ENCODE results near the gene ASAP2. TPM values are rescaled to one million over a fixed set of nuclear protein-coding genes. Genes with fewer than 3 reads are reported as not detected.

ASAP2 gene
- total RNA-seq, 2 experiments from 2014 or later = 0.16 TPM; not detected in 1

DNA sequence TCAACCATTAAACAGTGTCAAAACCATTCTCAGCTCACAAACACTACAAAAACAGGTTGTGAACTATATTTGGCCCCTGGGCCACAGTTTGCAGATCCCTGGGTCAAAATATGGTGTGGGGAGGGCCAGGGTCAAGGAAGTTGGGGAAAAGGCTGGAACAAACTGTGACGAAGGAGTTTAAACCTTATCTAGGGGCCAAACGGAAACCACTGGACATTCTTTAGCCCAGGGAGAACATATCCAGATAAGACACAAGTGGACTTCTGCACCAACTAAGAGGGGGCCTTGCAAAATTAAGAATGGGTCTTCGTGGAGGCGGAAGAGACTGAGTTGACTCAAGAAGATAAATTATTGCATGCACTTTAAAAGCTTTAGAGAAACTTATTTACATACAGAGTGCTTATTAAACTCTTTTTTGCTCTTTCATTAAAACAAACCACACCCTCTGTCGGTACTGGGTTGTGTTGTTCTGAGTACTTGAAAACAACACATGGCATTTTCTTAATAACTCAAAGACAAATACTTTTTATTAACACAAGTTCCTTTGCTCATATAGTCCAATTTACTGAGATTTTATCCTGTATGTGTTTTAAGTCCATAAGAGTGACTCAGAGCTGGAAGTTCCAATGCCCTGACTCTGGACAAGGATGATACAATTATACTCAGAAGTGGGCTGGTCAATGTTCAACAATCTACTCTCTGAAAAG is 5.3 kb upstream of the ASAP2 start:
- Mint-ChIP-seq H3K27ac (no peak overlapping the region), H3K27me3 (peaks cover 75% of the 10 kb centered on the region), H3K36me3 (ENCODE audit: low read depth) (no peaks in the 10 kb centered on the region), H3K9me3 (no peaks in the 10 kb centered on the region), H3K4me1 (ENCODE audit: low read depth) (peaks cover 6% of the 10 kb centered on the region), H3K4me3 (no peak overlapping the region)
- Histone ChIP-seq H3K27ac (ENCODE audit: low read depth in 1 of 2, low read length in 2 of 2) (no peak overlapping the region), H3K4me1 (ENCODE audit: insufficient read depth, low read length) (peaks cover 5% of the 10 kb centered on the region), H3K4me3 (ENCODE audit: low read length) (no peak overlapping the region), H3K9me3 (ENCODE audit: control insufficient read depth in 1 of 2, insufficient read depth in 1 of 2, low read length in 2 of 2) (no peaks in the 10 kb centered on the region), H3K27me3 (ENCODE audit: control insufficient read depth in 1 of 2, insufficient read depth in 2 of 2, low read length in 2 of 2) (peaks cover 18 to 37% of the 10 kb centered on the region in 2 experiments), H3K36me3 (ENCODE audit: insufficient read depth, low read length) (no peaks in the 10 kb centered on the region)
- DNase-seq = no peak
- no peak for ATAC-seq (ENCODE audit: poor library complexity)
- TF ChIP-seq, protein P1, sequence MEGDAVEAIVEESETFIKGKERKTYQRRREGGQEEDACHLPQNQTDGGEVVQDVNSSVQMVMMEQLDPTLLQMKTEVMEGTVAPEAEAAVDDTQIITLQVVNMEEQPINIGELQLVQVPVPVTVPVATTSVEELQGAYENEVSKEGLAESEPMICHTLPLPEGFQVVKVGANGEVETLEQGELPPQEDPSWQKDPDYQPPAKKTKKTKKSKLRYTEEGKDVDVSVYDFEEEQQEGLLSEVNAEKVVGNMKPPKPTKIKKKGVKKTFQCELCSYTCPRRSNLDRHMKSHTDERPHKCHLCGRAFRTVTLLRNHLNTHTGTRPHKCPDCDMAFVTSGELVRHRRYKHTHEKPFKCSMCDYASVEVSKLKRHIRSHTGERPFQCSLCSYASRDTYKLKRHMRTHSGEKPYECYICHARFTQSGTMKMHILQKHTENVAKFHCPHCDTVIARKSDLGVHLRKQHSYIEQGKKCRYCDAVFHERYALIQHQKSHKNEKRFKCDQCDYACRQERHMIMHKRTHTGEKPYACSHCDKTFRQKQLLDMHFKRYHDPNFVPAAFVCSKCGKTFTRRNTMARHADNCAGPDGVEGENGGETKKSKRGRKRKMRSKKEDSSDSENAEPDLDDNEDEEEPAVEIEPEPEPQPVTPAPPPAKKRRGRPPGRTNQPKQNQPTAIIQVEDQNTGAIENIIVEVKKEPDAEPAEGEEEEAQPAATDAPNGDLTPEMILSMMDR (IDR thresholded peaks at IDR 0.05) = no peak
- CTCF ChIA-PET = no interaction called here
- intact Hi-C loops (cut with DNase I, micrococcal nuclease) = no loop called here
- POLR2A ChIA-PET = no interaction called here

DNA sequence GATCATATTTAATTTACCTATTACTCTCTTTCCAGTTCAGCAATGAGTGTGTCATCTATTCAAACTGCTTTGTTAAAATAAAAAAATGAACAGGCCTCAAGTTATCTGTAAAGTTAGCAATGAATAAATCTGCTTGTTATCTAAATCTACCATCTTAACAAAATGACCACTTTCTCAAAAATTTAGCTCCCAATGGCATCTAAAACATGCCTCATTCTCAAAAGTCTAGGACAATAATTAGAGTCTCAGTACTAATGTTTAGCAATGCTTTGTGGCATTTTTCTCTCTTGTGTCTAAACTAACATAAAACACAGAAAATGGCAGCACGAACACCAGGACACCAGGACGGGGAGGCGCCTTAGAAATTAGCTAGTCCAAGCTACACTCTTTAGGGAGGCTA is 3.6 kb upstream of the ASAP2 start:
- H3K27ac ChIP-seq (ENCODE audit: low read depth in 1 of 2, low read length in 2 of 2) = no peak overlapping the region
- H3K9me3 ChIP-seq (ENCODE audit: control insufficient read depth in 1 of 2, insufficient read depth in 1 of 2, low read length in 2 of 2) = no peaks in the 10 kb centered on the region
- ChIA-PET POLR2A (no interaction called here), CTCF (no interaction called here)
- H3K36me3 ChIP-seq (ENCODE audit: insufficient read depth, low read length) = no peaks in the 10 kb centered on the region
- ATAC-seq (ENCODE audit: poor library complexity) (no peak), DNase-seq (no peak)
- Mint-ChIP-seq H3K9me3 (no peaks in the 10 kb centered on the region), H3K4me1 (ENCODE audit: low read depth) (peaks cover 6% of the 10 kb centered on the region), H3K27me3 (peaks cover 63% of the 10 kb centered on the region), H3K36me3 (ENCODE audit: low read depth) (no peaks in the 10 kb centered on the region), H3K27ac (no peak overlapping the region), H3K4me3 (no peak overlapping the region)
- intact Hi-C loops (cut with DNase I, micrococcal nuclease) = no loop called here
- H3K27me3 ChIP-seq (ENCODE audit: control insufficient read depth in 1 of 2, insufficient read depth in 2 of 2, low read length in 2 of 2) = peaks cover 20 to 42% of the 10 kb centered on the region in 2 experiments
- TF ChIP-seq, protein P1 (IDR thresholded peaks at IDR 0.05) = no peak
- peaks cover 14% of the 10 kb centered on the region for H3K4me1 ChIP-seq (ENCODE audit: insufficient read depth, low read length)
- no peak overlapping the region for H3K4me3 ChIP-seq (ENCODE audit: low read length)

- CTCF ChIA-PET = no interaction called here
These were observed 2.7 kb upstream of the ASAP2 start for GRCh38 chr2:9203876-9204275.

More at GRCh38 chr2:9203876-9204275, 2.7 kb upstream of the ASAP2 start:
- Mint-ChIP-seq H3K9me3 (no peaks in the 10 kb centered on the region), H3K27ac (no peak overlapping the region), H3K36me3 (ENCODE audit: low read depth) (no peaks in the 10 kb centered on the region), H3K4me3 (no peak overlapping the region), H3K27me3 (peaks cover 68% of the 10 kb centered on the region), H3K4me1 (ENCODE audit: low read depth) (peaks cover 6% of the 10 kb centered on the region)
- Histone ChIP-seq H3K27ac (ENCODE audit: low read depth in 1 of 2, low read length in 2 of 2) (no peak overlapping the region), H3K36me3 (ENCODE audit: insufficient read depth, low read length) (no peaks in the 10 kb centered on the region), H3K9me3 (ENCODE audit: control insufficient read depth in 1 of 2, insufficient read depth in 1 of 2, low read length in 2 of 2) (no peaks in the 10 kb centered on the region), H3K27me3 (ENCODE audit: control insufficient read depth in 1 of 2, insufficient read depth in 2 of 2, low read length in 2 of 2) (peaks cover 23 to 46% of the 10 kb centered on the region in 2 experiments), H3K4me3 (ENCODE audit: low read length) (no peak overlapping the region), H3K4me1 (ENCODE audit: insufficient read depth, low read length) (peaks cover 14% of the 10 kb centered on the region)
- TF ChIP-seq, protein P1 (IDR thresholded peaks at IDR 0.05) = no peak
- intact Hi-C loops (cut with DNase I, micrococcal nuclease) = no loop called here
- no peak for DNase-seq
- POLR2A ChIA-PET = no interaction called here
- no peak for ATAC-seq (ENCODE audit: poor library complexity)
